Measurements from ENCODE around the gene TDG.
A peak's percentile ranks its signal among the peaks of the same experiment; 100 is the strongest.

TDG gene

GRCh38 chr12:103965590-103966504 lies at the start of gene TDG:
TSS of gene TDG (plus strand) at chr12:103965872. CDS start at chr12:103966038, 166 bp downstream.
- DNase-seq (ENCODE audit: low spot score), result peak; percentile 99

- no peak for DNase-seq (ENCODE audit: low spot score)
These were observed 47.8 kb upstream of the TDG start for GRCh38 chr12:103917873-103918272.

GRCh38 chr12:103924761-103925641 lies 40.7 kb upstream of the TDG start:
- no peak for DNase-seq (ENCODE audit: low spot score)

GRCh38 chr12:103928682-103929045 lies 37.0 kb upstream of the TDG start:
- no peak for DNase-seq (ENCODE audit: low spot score)

GRCh38 chr12:103929046-103929783 lies 36.5 kb upstream of the TDG start:
- DNase-seq (ENCODE audit: low spot score), result peak; percentile 95

- DNase-seq (ENCODE audit: low spot score), result no peak
These were observed 36.0 kb upstream of the TDG start for GRCh38 chr12:103929784-103930033.

- DNase-seq (ENCODE audit: low spot score), result peak; percentile 100
These were observed 35.5 kb upstream of the TDG start, which contains the start of gene HSP90B1 for GRCh38 chr12:103930034-103930786. TSS of gene HSP90B1 (plus strand) at chr12:103930410. CDS start at chr12:103930516, 106 bp downstream.

- DNase-seq (ENCODE audit: low spot score), result peak; percentile 9
These were observed 34.6 kb upstream of the TDG start for GRCh38 chr12:103930787-103931735.

- DNase-seq (ENCODE audit: low spot score), result no peak
These were observed 32.4 kb upstream of the TDG start for GRCh38 chr12:103933237-103933636.

GRCh38 chr12:103936679-103937078 lies 29.0 kb upstream of the TDG start:
- DNase-seq (ENCODE audit: low spot score), result no peak

- DNase-seq (ENCODE audit: low spot score), result no peak
These were observed 20.7 kb upstream of the TDG start for GRCh38 chr12:103944964-103945363.

- no peak for DNase-seq (ENCODE audit: low spot score)
These were observed 17.7 kb upstream of the TDG start for GRCh38 chr12:103947871-103948555.

GRCh38 chr12:103948746-103949406 lies 16.8 kb upstream of the TDG start:
- no peak for DNase-seq (ENCODE audit: low spot score)

- DNase-seq (ENCODE audit: low spot score), result no peak
These were observed 13.2 kb upstream of the TDG start for GRCh38 chr12:103952497-103952896.

GRCh38 chr12:103955811-103956508 lies 9.7 kb upstream of the TDG start:
- no peak for DNase-seq (ENCODE audit: low spot score)

GRCh38 chr12:103956509-103957027 lies 9.1 kb upstream of the TDG start:
- DNase-seq (ENCODE audit: low spot score), result no peak

GRCh38 chr12:103957865-103958388 lies 7.7 kb upstream of the TDG start:
- DNase-seq (ENCODE audit: low spot score), result no peak

GRCh38 chr12:103958621-103959020 lies 7.1 kb upstream of the TDG start:
- no peak for DNase-seq (ENCODE audit: low spot score)

Data from putamen (tissue), 1 donor.